CD4-positive, alpha-beta T cell treated with Interferon alpha-2 for 1 hour (primary cell): Measurements from ENCODE around the gene EFNA5.
A peak's percentile ranks its signal among the peaks of the same experiment; 100 is the strongest.

Experiments
- DNase-seq, 2 donors: peaks; one replicate each; pipeline ENCODE4 v3.0.0-alpha.2; 2020 to 2022

EFNA5 gene

GRCh38 chr5:107384256-107384655 is 286.5 kb downstream of the EFNA5 start:
- no peak for DNase-seq

DNA sequence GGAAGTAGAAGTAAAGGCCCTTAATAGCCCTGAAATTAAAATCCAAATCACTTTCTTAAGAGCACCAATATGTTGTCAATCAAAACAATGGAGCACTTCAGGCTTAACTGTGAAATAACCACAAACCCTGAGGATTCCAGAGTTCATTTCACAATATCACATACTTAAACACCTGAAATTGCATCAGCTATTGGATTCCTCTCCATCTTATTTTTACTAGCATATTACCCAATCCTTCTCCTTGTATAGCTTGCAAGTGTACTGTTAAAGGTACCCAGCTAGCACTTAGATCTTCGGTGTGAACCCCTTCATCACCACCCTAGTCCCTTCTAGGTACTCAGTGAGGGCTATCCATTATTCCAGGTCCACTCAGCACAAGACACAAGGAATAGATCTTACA is 287.3 kb downstream of the EFNA5 start:
- no peak for DNase-seq

DNA sequence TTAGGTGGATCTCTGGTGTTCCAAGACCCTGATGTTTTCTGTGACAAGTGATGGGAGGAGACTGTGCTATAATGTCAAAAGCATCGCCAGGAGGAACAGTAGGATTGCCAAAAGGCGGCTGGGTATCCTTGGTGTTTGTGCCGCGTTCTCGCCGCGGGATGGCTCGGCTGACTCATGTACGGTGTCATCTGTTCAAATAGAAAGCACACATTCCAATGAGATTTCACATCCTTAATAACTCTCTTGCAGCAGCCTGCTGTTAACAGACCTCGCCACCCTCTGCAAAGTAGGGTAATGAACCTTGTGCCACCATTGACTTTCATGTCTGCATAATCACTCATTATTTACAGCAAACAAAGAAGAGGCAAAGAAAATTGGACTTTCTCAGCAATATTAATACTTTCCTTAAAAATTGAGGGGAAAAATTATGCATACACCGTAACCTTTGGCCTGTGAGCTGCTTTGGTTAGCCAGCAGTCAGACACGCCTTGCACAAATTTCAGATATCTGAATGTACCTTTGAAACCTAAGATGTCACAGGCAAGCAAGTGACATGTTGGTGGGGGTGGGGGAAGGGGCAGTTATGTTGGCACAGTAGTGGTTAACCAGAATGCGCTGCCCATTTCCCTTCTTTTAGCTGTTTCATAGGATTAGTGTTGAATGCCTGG is 289.4 kb downstream of the EFNA5 start:
- no peak for DNase-seq

DNA sequence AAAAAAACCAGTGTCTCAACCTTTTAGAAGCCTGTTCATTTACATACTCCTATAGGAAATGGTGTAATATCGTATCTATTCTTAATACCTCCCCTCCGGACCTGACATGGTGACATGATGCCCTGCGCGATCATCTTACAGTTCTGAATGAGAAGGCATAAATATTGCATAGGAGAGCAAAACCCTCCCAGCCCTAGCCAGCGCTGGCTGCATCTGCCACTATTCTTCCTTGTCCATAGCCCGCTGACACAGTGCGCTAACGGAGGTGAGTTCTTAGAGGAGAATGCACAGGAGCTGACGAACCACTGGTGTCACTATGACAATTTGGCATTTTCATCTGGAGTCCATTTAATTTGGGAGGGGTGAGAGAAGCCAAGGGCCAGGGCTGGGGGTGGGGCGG is 290.1 kb downstream of the EFNA5 start:
- no peak for DNase-seq

- DNase-seq: no peak
Measured at GRCh38 chr5:107378218-107378899, 292.4 kb downstream of the EFNA5 start.

GRCh38 chr5:107377277-107377609 is 293.5 kb downstream of the EFNA5 start:
- no peak for DNase-seq

DNA sequence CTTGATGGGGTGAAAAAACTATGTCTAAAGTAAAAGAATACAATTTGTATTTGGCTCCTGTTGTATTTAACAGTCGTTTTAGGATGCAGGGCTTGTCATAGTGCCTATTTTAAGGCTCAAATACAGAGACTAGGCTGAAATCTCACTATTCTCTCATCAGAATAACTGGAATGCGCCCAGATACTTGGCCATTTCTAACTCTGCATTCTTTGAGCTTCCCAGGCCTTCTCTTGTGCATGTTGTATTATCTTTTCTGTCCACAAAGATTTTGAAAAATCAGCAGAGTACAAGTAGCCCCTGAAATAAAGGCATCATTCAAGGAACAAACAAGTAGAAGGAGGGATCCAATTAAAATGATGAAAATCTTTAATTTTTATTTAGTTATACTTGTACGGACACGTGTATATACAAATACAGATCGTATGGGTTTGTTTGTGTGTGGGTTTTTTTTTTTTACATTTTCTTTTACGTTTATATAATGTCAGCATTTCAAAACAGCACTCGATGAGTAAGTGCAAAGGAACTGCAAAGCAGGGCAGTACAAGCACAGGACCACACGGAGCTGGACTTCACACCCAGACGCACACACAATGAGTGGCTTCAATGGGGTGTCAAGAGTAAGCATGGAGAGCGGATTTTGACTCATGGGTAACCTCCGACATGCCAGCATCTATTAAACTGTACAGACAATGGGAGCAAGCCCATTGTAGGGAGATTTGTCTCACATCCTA is 294.0 kb downstream of the EFNA5 start:
- no peak for DNase-seq

GRCh38 chr5:107373549-107374263 is 297.0 kb downstream of the EFNA5 start:
- no peak for DNase-seq

- no peak for DNase-seq
Measured at GRCh38 chr5:107372723-107373450, 297.9 kb downstream of the EFNA5 start.

DNA sequence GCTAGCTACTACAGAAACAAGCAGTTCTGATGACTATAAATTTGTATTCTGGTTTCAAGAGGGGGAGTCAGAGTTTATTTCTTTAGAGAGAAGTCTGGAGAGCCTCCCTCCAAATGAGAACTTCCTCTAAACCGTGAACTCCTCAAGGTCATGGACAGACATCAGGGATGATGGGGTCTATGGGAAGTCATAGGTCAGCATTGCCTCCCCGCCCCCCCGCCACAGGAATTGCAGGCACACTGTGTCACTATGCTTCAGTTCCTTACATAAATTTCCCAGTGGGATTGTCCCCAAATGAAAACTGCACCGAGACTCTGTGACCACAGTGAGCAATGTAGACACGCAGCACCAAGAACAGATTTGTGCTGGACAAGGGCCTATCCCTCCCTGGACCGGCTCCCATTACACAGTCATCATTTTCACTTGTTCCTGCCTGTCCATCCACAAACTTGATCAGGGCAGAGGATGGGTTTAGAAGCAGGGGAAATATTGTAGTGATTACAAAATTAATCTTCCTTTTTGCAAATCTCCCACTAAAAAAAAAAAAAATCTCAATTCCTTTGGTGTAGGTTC is 300.3 kb downstream of the EFNA5 start:
- DNase-seq: no peak

DNA sequence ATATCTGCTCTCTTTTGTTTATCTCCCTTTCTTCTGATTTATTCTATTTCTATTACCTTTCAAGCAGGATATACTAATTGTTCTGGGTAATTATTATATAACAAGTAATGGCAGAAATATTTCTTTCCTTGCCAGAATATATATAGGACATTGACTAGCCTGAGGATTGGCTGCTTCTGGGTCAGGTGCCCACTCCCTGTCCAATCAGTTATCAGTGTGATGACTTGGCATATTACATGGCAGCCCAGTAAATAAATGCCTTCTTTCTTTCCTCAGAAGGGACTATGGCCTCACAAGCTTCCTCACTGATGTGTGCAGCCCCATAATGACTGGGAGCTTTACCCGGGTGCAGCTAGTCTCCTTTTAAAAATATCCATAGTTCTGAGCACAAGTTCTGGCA is 301.1 kb downstream of the EFNA5 start:
- DNase-seq: no peak

- DNase-seq: no peak
Measured at GRCh38 chr5:107368615-107369014, 302.1 kb downstream of the EFNA5 start.

- no peak for DNase-seq
Measured at GRCh38 chr5:107367939-107368338, 302.8 kb downstream of the EFNA5 start.

- DNase-seq: no peak
Measured at GRCh38 chr5:107367480-107367879, 303.3 kb downstream of the EFNA5 start.

DNA sequence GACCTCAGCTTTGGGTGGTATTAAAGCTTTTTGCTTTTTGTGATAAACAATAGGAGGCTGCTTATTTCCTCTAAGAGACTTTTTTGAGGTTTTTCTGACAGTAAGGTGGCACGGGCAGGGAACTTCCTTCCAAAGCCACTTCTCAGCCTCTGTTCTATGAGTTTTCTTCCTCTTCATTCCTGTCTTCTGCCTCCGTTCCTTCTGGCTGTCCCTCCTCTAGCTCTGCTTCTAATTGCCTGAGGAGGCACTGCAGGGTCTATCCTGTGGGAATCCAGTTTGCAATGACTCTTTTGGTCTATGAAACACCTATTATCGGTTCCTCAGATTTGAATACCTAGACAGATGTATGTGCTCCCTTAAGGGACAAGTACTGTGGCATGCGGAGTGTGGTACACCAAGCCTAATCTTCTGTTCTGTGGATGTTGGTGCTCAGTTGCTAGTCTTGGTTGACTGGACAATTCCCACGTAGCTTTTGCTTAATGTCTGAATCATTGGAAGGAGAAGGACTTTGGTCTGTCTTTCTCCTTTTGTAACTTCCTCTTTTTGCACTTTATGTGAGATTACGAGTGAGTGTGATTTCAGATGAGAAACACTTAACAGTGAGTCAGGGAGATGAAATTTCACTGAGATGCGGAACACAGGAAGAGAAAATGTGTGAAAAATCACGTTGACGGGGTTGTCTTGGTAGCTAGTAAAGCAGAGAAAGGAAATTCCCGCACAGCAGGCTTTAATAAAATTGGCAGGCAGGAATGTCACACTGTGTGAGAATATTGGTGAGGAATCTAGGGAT is 305.2 kb downstream of the EFNA5 start:
- DNase-seq: peak in 1 of 2 donors; percentile 22

GRCh38 chr5:107364443-107365319 is 306.1 kb downstream of the EFNA5 start:
- DNase-seq: no peak

GRCh38 chr5:107363768-107364167 is 307.0 kb downstream of the EFNA5 start:
- DNase-seq: no peak

DNA sequence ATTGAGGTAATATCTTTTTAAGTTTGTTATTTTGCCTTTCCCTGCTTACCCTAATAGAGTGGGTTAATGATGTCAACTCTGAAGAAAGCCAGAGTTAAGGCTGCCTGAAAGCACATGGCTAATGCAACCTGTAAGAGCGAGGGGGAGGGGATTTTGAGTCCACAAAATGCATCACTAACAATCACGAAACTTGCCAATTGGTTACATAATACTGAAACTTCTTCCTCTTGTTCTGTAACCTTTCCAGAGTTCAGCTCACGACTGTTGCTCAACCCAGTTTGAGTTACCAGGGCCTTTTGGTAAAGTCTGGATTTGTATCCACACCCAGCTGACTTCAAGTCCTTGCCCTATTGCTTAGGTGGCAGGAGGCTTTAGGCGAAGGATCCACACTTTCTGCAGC is 308.8 kb downstream of the EFNA5 start:
- DNase-seq: peak; percentile 10 to 60

GRCh38 chr5:107359916-107360234 is 310.9 kb downstream of the EFNA5 start:
- no peak for DNase-seq

DNA sequence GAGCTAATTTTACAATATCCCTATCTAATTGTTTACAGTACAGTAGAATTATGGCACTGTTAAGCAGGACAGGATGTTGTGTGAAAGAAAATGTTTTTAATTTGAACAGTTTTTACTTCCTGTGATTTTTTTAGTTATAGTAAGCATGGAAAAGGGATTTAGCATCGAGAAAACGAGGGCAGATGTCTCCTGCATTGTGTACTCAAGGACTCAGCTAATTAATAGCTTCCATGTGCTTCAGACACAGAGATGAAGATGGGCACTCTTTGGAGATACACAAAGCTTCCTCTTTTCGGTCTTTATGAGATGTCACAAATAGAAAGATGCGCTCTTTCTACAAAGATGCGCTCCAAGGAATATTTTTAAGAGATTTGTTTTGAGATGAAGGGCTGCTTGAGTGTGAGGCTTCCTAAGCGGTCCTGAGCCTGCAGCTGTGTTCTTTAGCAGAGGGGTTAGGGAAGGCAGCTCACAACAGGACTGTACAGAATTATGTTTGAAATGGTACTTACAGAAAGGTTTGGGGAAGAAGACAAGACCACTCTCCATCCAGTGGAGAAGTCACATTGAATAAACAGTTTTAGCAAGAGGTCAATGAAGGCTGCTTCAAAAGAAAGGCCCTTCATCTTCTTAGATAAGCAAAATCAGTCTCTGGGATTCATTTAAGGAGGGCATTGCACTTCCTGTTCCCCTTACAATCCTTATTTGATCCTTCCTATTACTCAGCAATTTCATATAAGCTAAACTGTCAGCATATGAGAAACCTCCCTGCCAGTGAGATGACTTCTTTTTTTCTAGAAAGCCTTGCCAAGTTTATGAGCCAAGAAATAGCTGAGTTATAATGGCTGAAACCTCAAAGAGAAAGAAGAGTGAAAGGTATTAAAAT is 311.5 kb downstream of the EFNA5 start:
- DNase-seq: no peak
